Stomach smooth muscle (tissue), 2 donors: ENCODE data around the gene PRDM10.
"Not testable (repeated sequence)": the region's sequence is repeated elsewhere in the genome, so short reads cannot be mapped to it uniquely, and the experiment has no call there.

Experiments used
- H3K27ac ChIP-seq: one replicate; pipeline ENCODE4 v1.7.0; 2013; ENCODE audit warnings: mild to moderate bottlenecking, low read length, inconsistent platforms
- H3K27me3 ChIP-seq, 2 donors: one replicate each; pipeline ENCODE4 v1.7.0; 2013; ENCODE audit warnings: low read length in 2 of 2; ENCODE audit not compliant: insufficient read depth in 2 of 2, control insufficient read depth in 1 of 2
- H3K36me3 ChIP-seq, 2 donors: one replicate each; pipeline ENCODE4 v1.7.0; 2013; ENCODE audit warnings: low read length in 2 of 2; ENCODE audit not compliant: control insufficient read depth in 2 of 2, insufficient read depth in 2 of 2
- H3K4me1 ChIP-seq: one replicate; pipeline ENCODE4 v1.7.0; 2013; ENCODE audit warnings: low read length; ENCODE audit not compliant: control insufficient read depth, insufficient read depth
- H3K4me3 ChIP-seq, 2 donors: one replicate each; pipeline ENCODE4 v1.7.0; 2013; ENCODE audit warnings: low read length in 2 of 2
- H3K9ac ChIP-seq, 2 donors: one replicate each; pipeline ENCODE4 v1.7.0; 2013; ENCODE audit warnings: low read length in 2 of 2, mild to moderate bottlenecking in 1 of 2
- H3K9me3 ChIP-seq, 2 donors: one replicate each; pipeline ENCODE4 v1.7.0; 2013; ENCODE audit warnings: low read length in 2 of 2; ENCODE audit not compliant: control insufficient read depth in 2 of 2
- donor health status: healthy.
- donor health status: Pancreatic carcinoma.

PRDM10 gene

GRCh38 chr11:129896062-129896461 is 106.6 kb downstream of the PRDM10 start:
- H3K9ac ChIP-seq = peak overlapping the region; percentile 64 to 86
- H3K27me3 ChIP-seq = no peaks in the 10 kb centered on the region
- peaks cover 15% of the 10 kb centered on the region for H3K4me1 ChIP-seq
- H3K4me3 ChIP-seq = peak overlapping the region; percentile 81 to 93
- H3K36me3 ChIP-seq = peaks cover 9 to 11% of the 10 kb centered on the region in 2 donors
- no peaks in the 10 kb centered on the region for H3K9me3 ChIP-seq
- H3K27ac ChIP-seq = peak overlapping the region; percentile 37

- Histone ChIP-seq H3K4me3 (peak within 1 kb of the TSS; percentile 81 to 93), H3K27ac (peak within 1 kb of the TSS; percentile 37), H3K27me3 (no peaks in the 10 kb centered on the region), H3K36me3 (peaks cover 10 to 15% of the 10 kb centered on the region in 2 donors), H3K9me3 (no peaks in the 10 kb centered on the region), H3K4me1 (peaks cover 15% of the 10 kb centered on the region), H3K9ac (peak within 1 kb of the TSS; percentile 83 to 88)
These were observed 107.3 kb downstream of the PRDM10 start, which contains the start of gene NFRKB for GRCh38 chr11:129895126-129896041. Gene NFRKB (minus strand): TSS chr11:129895578. CDS start chr11:129892849, 2,729 bp downstream.

- Histone ChIP-seq H3K27me3 (no peaks in the 10 kb centered on the region), H3K9me3 (no peaks in the 10 kb centered on the region), H3K4me1 (peaks cover 15% of the 10 kb centered on the region), H3K9ac (peak overlapping the region; percentile 83 to 88), H3K36me3 (peaks cover 10 to 21% of the 10 kb centered on the region in 2 donors), H3K4me3 (peak overlapping the region; percentile 81 to 93), H3K27ac (peak overlapping the region; percentile 18)
These were observed 108.1 kb downstream of the PRDM10 start for GRCh38 chr11:129894278-129895125.

GRCh38 chr11:129888451-129888850 is 114.2 kb downstream of the PRDM10 start:
- H3K4me3 ChIP-seq = no peak overlapping the region
- H3K36me3 ChIP-seq = peaks cover 49 to 64% of the 10 kb centered on the region in 2 donors
- no peak overlapping the region for H3K9ac ChIP-seq
- H3K27ac ChIP-seq = no peak overlapping the region
- H3K4me1 ChIP-seq = no peaks in the 10 kb centered on the region
- H3K9me3 ChIP-seq = no peaks in the 10 kb centered on the region
- H3K27me3 ChIP-seq = no peaks in the 10 kb centered on the region

- Histone ChIP-seq H3K9me3 (no peaks in the 10 kb centered on the region), H3K36me3 (peaks cover 62 to 71% of the 10 kb centered on the region in 2 donors), H3K27me3 (no peaks in the 10 kb centered on the region), H3K27ac (no peak overlapping the region), H3K4me1 (no peaks in the 10 kb centered on the region), H3K4me3 (no peak overlapping the region), H3K9ac (no peak overlapping the region)
These were observed 117.3 kb downstream of the PRDM10 start for GRCh38 chr11:129885381-129885780.

- peaks cover 64 to 70% of the 10 kb centered on the region in 2 donors for H3K36me3 ChIP-seq
- no peaks in the 10 kb centered on the region for H3K4me1 ChIP-seq
- H3K27ac ChIP-seq = no peak overlapping the region
- H3K4me3 ChIP-seq = no peak overlapping the region
- H3K9ac ChIP-seq = no peak overlapping the region
- H3K9me3 ChIP-seq = no peaks in the 10 kb centered on the region
- H3K27me3 ChIP-seq = no peaks in the 10 kb centered on the region
These were observed 118.1 kb downstream of the PRDM10 start for GRCh38 chr11:129884581-129884980.

GRCh38 chr11:129881570-129882170 is 121.0 kb downstream of the PRDM10 start:
- H3K4me1 ChIP-seq = no peaks in the 10 kb centered on the region
- H3K36me3 ChIP-seq = peaks cover 75 to 80% of the 10 kb centered on the region in 2 donors

GRCh38 chr11:129880311-129880710 is 122.3 kb downstream of the PRDM10 start:
- H3K27me3 ChIP-seq = no peaks in the 10 kb centered on the region
- H3K36me3 ChIP-seq = peaks cover 79 to 80% of the 10 kb centered on the region in 2 donors
- no peaks in the 10 kb centered on the region for H3K9me3 ChIP-seq

More at GRCh38 chr11:129881570-129882170, 121.0 kb downstream of the PRDM10 start:
- H3K9ac ChIP-seq = no peak overlapping the region
- no peaks in the 10 kb centered on the region for H3K27me3 ChIP-seq
- no peaks in the 10 kb centered on the region for H3K9me3 ChIP-seq
- no peak overlapping the region for H3K27ac ChIP-seq
- no peak overlapping the region for H3K4me3 ChIP-seq

GRCh38 chr11:129871914-129872313 is 130.7 kb downstream of the PRDM10 start:
- Histone ChIP-seq H3K36me3 (peaks cover 62 to 76% of the 10 kb centered on the region in 2 donors), H3K27me3 (no peaks in the 10 kb centered on the region), H3K4me1 (no peaks in the 10 kb centered on the region), H3K27ac (no peak overlapping the region), H3K4me3 (no peak overlapping the region), H3K9me3 (no peaks in the 10 kb centered on the region), H3K9ac (no peak overlapping the region)

More at GRCh38 chr11:129880311-129880710, 122.3 kb downstream of the PRDM10 start:
- Histone ChIP-seq H3K4me1 (no peaks in the 10 kb centered on the region), H3K4me3 (no peak overlapping the region), H3K27ac (no peak overlapping the region), H3K9ac (no peak overlapping the region)

- H3K4me1 ChIP-seq, H3K9me3 ChIP-seq, H3K27me3 ChIP-seq, H3K27ac ChIP-seq, H3K9ac ChIP-seq, H3K4me3 ChIP-seq: not testable (repeated sequence)
- peaks cover 63 to 80% of the 10 kb centered on the region in 2 donors for H3K36me3 ChIP-seq
These were observed 134.0 kb downstream of the PRDM10 start for GRCh38 chr11:129868626-129869025.
